OCI-LY3 (cell line): ENCODE results near the gene SP100.

Experiments used
- CTCF ChIP-seq: fragments of 200-600, 300-600 bp; sonication (generic); IDR thresholded peaks from 2 replicates; pipeline ENCODE4 v1.5.1; 2014; ENCODE audit warnings: antibody characterized with exemption, low read length, low read depth
- EZH2phosphoT487 ChIP-seq: fragments of 200-600 bp; shearing (Covaris generic); IDR thresholded peaks from 2 replicates; pipeline ENCODE4 v1.6.1; 2018; ENCODE audit warnings: antibody characterized with exemption, mixed run types, low read depth

DNA sequence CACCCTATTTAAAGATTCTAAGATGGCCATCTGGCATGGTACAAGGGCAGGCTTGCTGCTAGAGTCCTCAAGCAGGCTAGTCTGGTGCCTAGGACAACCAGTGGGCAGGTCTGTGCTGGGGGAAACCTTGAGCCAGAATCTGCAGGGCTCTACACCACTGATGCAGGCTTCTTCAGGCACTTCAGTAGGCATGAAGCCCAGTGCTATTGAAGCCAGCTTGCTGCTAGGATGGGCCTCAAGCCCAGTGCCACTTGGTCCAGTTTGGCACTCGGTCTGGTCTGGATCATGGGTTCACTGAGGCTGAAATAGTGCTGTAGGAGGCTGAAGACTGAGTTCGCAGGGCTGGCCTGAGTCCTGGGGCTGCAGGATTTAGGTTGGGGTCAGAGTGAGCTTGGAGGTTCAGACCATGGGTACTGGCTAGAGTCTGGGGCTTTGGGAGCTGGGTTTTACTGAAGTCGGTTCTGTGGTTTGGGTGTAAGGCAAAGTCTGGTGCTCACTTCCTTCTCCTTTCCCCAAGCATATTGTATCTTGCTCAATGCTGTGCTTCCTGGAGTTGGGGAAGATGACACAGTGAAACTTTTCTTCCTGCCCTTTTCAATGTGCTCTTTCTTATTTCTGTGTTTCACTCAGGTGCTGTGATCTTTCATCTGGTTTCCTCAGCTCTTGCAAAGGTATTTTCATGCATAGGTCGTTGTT is 41.2 kb downstream of the SP100 start:
- TF ChIP-seq CTCF (no peak), EZH2phosphoT487 (no peak)
